Measurements from ENCODE around the gene CNTROB. TPM values are rescaled to one million over a fixed set of nuclear protein-coding genes. Genes with fewer than 3 reads are reported as not detected.

Gene CNTROB
- total RNA-seq, 1 donor from 2014 or later = 62.7 TPM

DNA sequence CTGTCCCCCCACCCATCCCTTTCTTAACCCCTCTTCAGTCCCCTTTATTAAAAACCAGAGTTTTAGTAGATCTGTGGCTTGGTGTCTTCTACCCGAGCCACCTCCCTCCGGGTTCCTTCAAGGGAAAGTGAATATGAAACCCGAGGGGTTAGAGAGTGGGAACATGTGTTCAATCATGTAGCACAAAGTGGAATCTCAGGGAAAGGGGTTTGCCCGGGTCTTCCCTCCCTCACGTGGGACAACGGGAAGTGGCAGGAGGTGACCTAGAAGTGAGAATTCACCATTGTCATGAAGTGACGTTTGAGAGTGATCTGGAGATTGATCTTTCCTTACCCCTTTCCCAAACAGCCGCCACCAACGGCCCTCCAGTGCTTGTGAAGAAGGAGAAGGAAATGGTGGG, 20.9 kb upstream of the CNTROB start:
- intact Hi-C loops (cut with DNase I) = loop anchor here (5.0 kb wide), 1 partner anchor 81 kb away; no protein-coding TSS in a partner anchor
- Histone ChIP-seq H3K4me3 (no peak overlapping the region), H3K36me3 (peaks cover 63% of the 10 kb centered on the region), H3K27me3 (no peaks in the 10 kb centered on the region), H3K9me3 (no peaks in the 10 kb centered on the region), H3K27ac (no peak overlapping the region), H3K4me1 (peaks cover 11% of the 10 kb centered on the region)
- ATAC-seq (no peak), DNase-seq (no peak)
- TF ChIP-seq CTCF (IDR thresholded peaks at IDR 0.05) = no peak

- intact Hi-C loops (cut with DNase I) = loop anchor here (5.0 kb wide), 1 partner anchor 79 kb away; no protein-coding TSS in a partner anchor
- Histone ChIP-seq H3K36me3 (peaks cover 44% of the 10 kb centered on the region), H3K27ac (no peak overlapping the region), H3K4me1 (peaks cover 22% of the 10 kb centered on the region), H3K27me3 (no peaks in the 10 kb centered on the region), H3K9me3 (no peaks in the 10 kb centered on the region), H3K4me3 (no peak overlapping the region)
- peak; percentile 69 for TF ChIP-seq CTCF (IDR thresholded peaks at IDR 0.05)
- peak; percentile 25 for ATAC-seq
- DNase-seq = no peak
Measured at GRCh38 chr17:7912927-7913524, 19.0 kb upstream of the CNTROB start.

- Histone ChIP-seq H3K9me3 (no peaks in the 10 kb centered on the region), H3K27me3 (no peaks in the 10 kb centered on the region), H3K27ac (peak overlapping the region; percentile 95), H3K4me1 (peaks cover 22% of the 10 kb centered on the region), H3K36me3 (peaks cover 22% of the 10 kb centered on the region), H3K4me3 (peak overlapping the region; percentile 62)
- no peak for TF ChIP-seq CTCF (IDR thresholded peaks at IDR 0.05)
- intact Hi-C loops (cut with DNase I) = no loop called here
- ATAC-seq (no peak), DNase-seq (no peak)
Measured at GRCh38 chr17:7915179-7915610, 16.8 kb upstream of the CNTROB start.

GRCh38 chr17:7915611-7916384, 16.2 kb upstream of the CNTROB start, which contains the start of gene RNF227:
RNF227 (minus strand) TSS chr17:7916289; CDS start chr17:7916195, 94 bp downstream.
- intact Hi-C loops (cut with DNase I) = no loop called here
- DNase-seq = peak; percentile 98
- peaks cover 22% of the 10 kb centered on the region for H3K4me1 ChIP-seq
- peak within 1 kb of the TSS; percentile 62 for H3K4me3 ChIP-seq
- H3K36me3 ChIP-seq = peaks cover 16% of the 10 kb centered on the region
- no peaks in the 10 kb centered on the region for H3K27me3 ChIP-seq
- H3K27ac ChIP-seq = peak within 1 kb of the TSS; percentile 95
- peak; percentile 91 for ATAC-seq
- TF ChIP-seq CTCF (IDR thresholded peaks at IDR 0.05) = no peak
- H3K9me3 ChIP-seq = no peaks in the 10 kb centered on the region

GRCh38 chr17:7916385-7916682, 15.7 kb upstream of the CNTROB start:
- peak overlapping the region; percentile 62 for H3K4me3 ChIP-seq
- no peaks in the 10 kb centered on the region for H3K9me3 ChIP-seq
- intact Hi-C loops (cut with DNase I) = no loop called here
- no peaks in the 10 kb centered on the region for H3K27me3 ChIP-seq
- ATAC-seq (no peak), DNase-seq (no peak)
- peaks cover 22% of the 10 kb centered on the region for H3K4me1 ChIP-seq
- peaks cover 11% of the 10 kb centered on the region for H3K36me3 ChIP-seq
- peak overlapping the region; percentile 95 for H3K27ac ChIP-seq
- TF ChIP-seq CTCF (IDR thresholded peaks at IDR 0.05) = no peak
